Ishikawa (cell line): ENCODE data around the gene USP43.

Source experiments
- CEBPB ChIP-seq: IDR thresholded peaks from 2 replicates; pipeline ENCODE4 v1.6.1; 2012
- FOXM1 ChIP-seq: IDR thresholded peaks from 2 replicates; pipeline ENCODE4 v1.6.1; 2012; ENCODE audit warnings: low read depth, borderline replicate concordance
- NFIC ChIP-seq: IDR thresholded peaks from 2 replicates; pipeline ENCODE4 v1.6.1; 2012
- RAD21 ChIP-seq: IDR thresholded peaks from 2 replicates; pipeline ENCODE4 v1.6.1; 2012; ENCODE audit warnings: low read depth
- TAF1 ChIP-seq: IDR thresholded peaks from 2 replicates; pipeline ENCODE4 v1.6.1; 2012; ENCODE audit warnings: low read depth, mild to moderate bottlenecking
- YY1 ChIP-seq: IDR thresholded peaks from 2 replicates; pipeline ENCODE4 v1.6.1; 2012; ENCODE audit warnings: low read depth
- TF ChIP-seq, protein P1 (sequence below): IDR thresholded peaks from 2 replicates; pipeline ENCODE4 v1.6.1; 2012
- TF ChIP-seq, protein P2 (sequence below): IDR thresholded peaks from 2 replicates; pipeline ENCODE4 v1.6.1; 2012; ENCODE audit warnings: low read depth, mild to moderate bottlenecking

DNA sequence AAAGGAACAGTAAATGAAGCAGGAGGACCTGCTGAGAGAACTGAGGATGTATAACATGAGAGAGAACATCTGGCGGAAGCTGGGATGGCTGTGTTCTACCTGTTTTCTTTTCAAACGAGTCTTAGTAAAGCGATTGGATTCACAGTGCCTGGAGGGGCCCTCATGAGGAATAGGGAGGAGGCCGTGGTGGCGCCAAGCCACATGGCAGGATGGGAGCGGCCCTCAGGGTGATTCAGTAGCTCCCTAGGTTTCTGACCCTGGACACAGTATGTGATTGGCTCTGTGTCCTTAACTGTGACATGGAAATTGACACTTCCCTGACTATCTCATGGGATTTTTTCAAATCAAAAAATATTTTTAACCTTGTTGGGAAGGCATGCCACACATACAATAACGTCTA is 32.1 kb downstream of the USP43 start:
- TF ChIP-seq, protein P1, sequence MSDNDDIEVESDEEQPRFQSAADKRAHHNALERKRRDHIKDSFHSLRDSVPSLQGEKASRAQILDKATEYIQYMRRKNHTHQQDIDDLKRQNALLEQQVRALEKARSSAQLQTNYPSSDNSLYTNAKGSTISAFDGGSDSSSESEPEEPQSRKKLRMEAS, result no peak
- TF ChIP-seq, protein P2, sequence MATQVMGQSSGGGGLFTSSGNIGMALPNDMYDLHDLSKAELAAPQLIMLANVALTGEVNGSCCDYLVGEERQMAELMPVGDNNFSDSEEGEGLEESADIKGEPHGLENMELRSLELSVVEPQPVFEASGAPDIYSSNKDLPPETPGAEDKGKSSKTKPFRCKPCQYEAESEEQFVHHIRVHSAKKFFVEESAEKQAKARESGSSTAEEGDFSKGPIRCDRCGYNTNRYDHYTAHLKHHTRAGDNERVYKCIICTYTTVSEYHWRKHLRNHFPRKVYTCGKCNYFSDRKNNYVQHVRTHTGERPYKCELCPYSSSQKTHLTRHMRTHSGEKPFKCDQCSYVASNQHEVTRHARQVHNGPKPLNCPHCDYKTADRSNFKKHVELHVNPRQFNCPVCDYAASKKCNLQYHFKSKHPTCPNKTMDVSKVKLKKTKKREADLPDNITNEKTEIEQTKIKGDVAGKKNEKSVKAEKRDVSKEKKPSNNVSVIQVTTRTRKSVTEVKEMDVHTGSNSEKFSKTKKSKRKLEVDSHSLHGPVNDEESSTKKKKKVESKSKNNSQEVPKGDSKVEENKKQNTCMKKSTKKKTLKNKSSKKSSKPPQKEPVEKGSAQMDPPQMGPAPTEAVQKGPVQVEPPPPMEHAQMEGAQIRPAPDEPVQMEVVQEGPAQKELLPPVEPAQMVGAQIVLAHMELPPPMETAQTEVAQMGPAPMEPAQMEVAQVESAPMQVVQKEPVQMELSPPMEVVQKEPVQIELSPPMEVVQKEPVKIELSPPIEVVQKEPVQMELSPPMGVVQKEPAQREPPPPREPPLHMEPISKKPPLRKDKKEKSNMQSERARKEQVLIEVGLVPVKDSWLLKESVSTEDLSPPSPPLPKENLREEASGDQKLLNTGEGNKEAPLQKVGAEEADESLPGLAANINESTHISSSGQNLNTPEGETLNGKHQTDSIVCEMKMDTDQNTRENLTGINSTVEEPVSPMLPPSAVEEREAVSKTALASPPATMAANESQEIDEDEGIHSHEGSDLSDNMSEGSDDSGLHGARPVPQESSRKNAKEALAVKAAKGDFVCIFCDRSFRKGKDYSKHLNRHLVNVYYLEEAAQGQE, result no peak
- TF ChIP-seq NFIC (no peak), RAD21 (no peak), TAF1 (no peak), YY1 (no peak), FOXM1 (no peak), CEBPB (no peak)
